Rectal smooth muscle tissue (tissue), 1 donor: Measurements from ENCODE around the gene LILRB5.
A peak's percentile ranks its signal among the peaks of the same experiment; 100 is the strongest.
"Not testable (repeated sequence)": the region's sequence is repeated elsewhere in the genome, so short reads cannot be mapped to it uniquely, and the experiment has no call there.

ENCODE experiments used
- H3K27ac ChIP-seq: one replicate; pipeline ENCODE4 v1.7.0; 2013; ENCODE audit warnings: low read depth, low read length, inconsistent platforms
- H3K27me3 ChIP-seq: one replicate; pipeline ENCODE4 v1.7.0; 2013; ENCODE audit warnings: low read length; ENCODE audit not compliant: control insufficient read depth, insufficient read depth
- H3K36me3 ChIP-seq: one replicate; pipeline ENCODE4 v1.7.0; 2013; ENCODE audit warnings: low read length; ENCODE audit not compliant: control insufficient read depth, insufficient read depth
- H3K4me1 ChIP-seq: one replicate; pipeline ENCODE4 v1.7.0; 2013; ENCODE audit warnings: low read length; ENCODE audit not compliant: control insufficient read depth, insufficient read depth
- H3K4me3 ChIP-seq: one replicate; pipeline ENCODE4 v1.7.0; 2013; ENCODE audit warnings: low read length
- H3K9ac ChIP-seq: one replicate; pipeline ENCODE4 v1.7.0; 2013; ENCODE audit warnings: low read length

The LILRB5 gene

DNA sequence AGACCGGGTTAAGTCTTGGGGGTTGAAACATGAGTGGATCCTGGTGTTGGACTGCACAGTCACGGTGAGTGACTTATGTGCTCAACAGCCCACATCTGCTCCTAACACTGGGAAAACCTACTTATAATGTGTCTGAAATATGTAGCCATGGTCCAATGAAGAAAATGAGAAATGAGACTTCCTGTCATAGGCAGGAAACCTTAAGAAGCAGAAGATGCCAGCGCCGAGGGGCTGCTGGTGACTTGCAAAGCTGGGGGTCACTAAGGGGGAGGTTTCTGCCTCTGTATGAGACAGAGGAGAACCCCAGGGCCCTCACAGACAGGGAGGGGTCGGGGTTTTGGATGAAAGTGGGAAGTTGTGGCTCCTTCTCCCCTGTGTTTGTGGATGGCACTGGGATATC, 15.1 kb upstream of the LILRB5 start:
- not testable (repeated sequence) for H3K9ac ChIP-seq, H3K4me3 ChIP-seq, H3K27me3 ChIP-seq, H3K27ac ChIP-seq, H3K36me3 ChIP-seq, H3K4me1 ChIP-seq

GRCh38 chr19:54271587-54271986, 14.5 kb upstream of the LILRB5 start:
- not testable (repeated sequence) for H3K4me1 ChIP-seq, H3K27ac ChIP-seq, H3K4me3 ChIP-seq, H3K9ac ChIP-seq, H3K36me3 ChIP-seq, H3K27me3 ChIP-seq

DNA sequence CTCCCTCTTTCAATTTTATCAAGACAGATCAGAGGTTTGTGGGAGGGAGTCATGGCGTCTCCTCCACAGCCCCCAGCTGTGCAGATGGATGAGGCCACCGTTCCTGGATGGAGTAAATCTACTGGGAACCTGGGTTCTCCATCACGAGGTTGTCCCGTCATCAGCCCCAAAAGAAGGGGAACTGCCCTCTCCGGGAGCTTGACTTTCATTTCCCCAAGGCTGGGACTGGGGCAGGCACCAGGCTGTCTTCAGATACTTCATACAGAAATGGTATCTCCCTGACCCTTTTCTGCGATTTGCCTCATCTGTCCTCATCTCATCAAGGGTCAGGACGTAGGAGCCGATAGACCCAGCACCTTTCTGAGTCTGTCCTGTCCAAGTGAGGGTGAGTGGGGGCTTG, 14.0 kb upstream of the LILRB5 start:
- no peak overlapping the region for H3K27ac ChIP-seq
- no peaks in the 10 kb centered on the region for H3K36me3 ChIP-seq
- no peaks in the 10 kb centered on the region for H3K4me1 ChIP-seq
- no peak overlapping the region for H3K9ac ChIP-seq
- H3K27me3 ChIP-seq: no peaks in the 10 kb centered on the region
- H3K4me3 ChIP-seq: no peak overlapping the region

- H3K36me3 ChIP-seq: no peaks in the 10 kb centered on the region
- H3K4me1 ChIP-seq: no peaks in the 10 kb centered on the region
- no peak overlapping the region for H3K9ac ChIP-seq
- H3K4me3 ChIP-seq: no peak overlapping the region
- no peaks in the 10 kb centered on the region for H3K27me3 ChIP-seq
- H3K27ac ChIP-seq: no peak overlapping the region
These were observed 11.9 kb upstream of the LILRB5 start for GRCh38 chr19:54268936-54269335.

GRCh38 chr19:54266133-54266532, 9.1 kb upstream of the LILRB5 start:
- Histone ChIP-seq H3K27me3 (no peaks in the 10 kb centered on the region), H3K9ac (no peak overlapping the region), H3K4me1 (no peaks in the 10 kb centered on the region), H3K36me3 (no peaks in the 10 kb centered on the region), H3K4me3 (no peak overlapping the region), H3K27ac (no peak overlapping the region)

DNA sequence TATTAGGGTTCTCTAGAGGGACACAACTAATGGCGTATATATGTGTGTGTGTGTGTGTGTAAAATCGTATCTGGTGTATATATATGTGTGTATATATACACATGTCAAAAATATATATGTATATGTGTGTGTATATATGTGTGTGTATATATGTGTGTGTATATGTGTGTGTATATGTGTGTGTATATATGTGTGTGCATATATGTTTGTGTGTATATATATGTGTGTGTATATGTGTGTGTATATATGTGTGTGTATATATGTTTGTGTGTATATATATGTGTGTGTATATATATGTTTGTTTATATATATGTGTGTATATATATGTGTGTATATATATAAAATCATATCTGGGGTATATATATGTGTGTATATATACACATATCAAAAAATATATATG, 5.4 kb upstream of the LILRB5 start:
- Histone ChIP-seq H3K27ac (no peak overlapping the region), H3K9ac (no peak overlapping the region), H3K4me1 (no peaks in the 10 kb centered on the region), H3K36me3 (no peaks in the 10 kb centered on the region), H3K27me3 (no peaks in the 10 kb centered on the region), H3K4me3 (no peak overlapping the region)

DNA sequence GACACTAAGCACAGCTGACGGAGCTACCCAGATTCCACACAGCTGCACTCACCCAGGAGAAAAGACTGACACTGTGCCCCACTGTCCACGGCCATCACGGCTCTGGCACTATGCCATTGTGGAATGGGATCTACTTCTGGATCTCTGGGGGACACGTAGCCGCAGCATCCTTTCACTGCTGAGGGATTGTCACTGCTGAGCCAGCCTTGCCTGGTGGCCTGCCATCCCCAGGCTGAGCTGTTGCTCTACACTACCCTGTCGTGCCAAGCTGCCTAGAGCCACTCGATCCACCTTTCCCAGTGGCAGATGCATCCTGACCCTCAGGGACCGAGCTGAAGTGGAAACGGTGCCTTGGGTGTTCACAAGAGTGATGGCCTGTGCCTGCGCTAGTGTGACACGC, 5.0 kb upstream of the LILRB5 start:
- Histone ChIP-seq H3K27me3 (no peaks in the 10 kb centered on the region), H3K4me1 (no peaks in the 10 kb centered on the region), H3K4me3 (no peak overlapping the region), H3K27ac (no peak overlapping the region), H3K9ac (no peak overlapping the region), H3K36me3 (no peaks in the 10 kb centered on the region)

GRCh38 chr19:54256250-54257115, 590 bp downstream of the LILRB5 start:
- peaks cover 4% of the 10 kb centered on the region for H3K27me3 ChIP-seq
- H3K4me1 ChIP-seq: no peaks in the 10 kb centered on the region
- no peak overlapping the region for H3K27ac ChIP-seq
- H3K9ac ChIP-seq: no peak overlapping the region
- H3K4me3 ChIP-seq: peak overlapping the region; percentile 27
- no peaks in the 10 kb centered on the region for H3K36me3 ChIP-seq

GRCh38 chr19:54255105-54255775, 1.8 kb downstream of the LILRB5 start:
- no peak overlapping the region for H3K4me3 ChIP-seq
- peaks cover 4% of the 10 kb centered on the region for H3K27me3 ChIP-seq
- H3K9ac ChIP-seq: no peak overlapping the region
- H3K36me3 ChIP-seq: no peaks in the 10 kb centered on the region
- H3K27ac ChIP-seq: no peak overlapping the region
- no peaks in the 10 kb centered on the region for H3K4me1 ChIP-seq

DNA sequence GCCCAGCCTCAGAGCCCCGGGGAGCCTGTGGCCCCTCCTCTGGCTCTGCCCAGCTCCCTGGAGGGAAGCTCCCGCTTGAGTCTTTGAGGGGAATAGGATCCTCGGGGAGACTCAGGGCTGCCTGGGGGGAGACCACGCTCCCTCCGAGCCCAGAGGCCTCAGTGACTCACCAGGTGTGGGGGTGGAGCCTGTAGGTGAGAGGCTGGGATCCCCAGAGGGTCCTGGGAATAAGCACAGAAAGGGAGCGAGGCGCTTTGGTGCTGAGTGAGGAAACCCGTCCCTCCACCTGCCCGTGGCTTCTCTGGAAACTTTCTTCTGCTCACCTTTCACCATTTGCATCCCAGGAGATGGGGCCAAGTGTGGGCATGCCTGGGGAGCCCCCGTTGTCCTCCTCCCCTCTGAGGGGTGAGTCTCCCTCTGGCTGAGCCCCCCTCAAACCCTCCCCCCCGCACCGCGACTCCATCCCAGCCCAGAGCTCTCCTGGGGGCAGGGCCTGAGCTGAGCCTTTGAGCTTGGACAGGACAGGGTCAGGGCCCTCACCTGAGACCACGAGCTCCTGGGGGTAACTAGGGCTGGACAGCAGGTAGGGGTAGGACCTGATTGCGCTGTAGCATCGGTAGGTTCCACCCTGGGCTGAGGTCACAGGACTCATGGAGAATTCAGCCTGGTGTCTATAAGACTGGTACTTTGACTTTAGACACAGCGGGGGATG, 2.7 kb downstream of the LILRB5 start:
- Histone ChIP-seq H3K27me3 (peaks cover 4% of the 10 kb centered on the region), H3K4me1 (no peaks in the 10 kb centered on the region), H3K36me3 (no peaks in the 10 kb centered on the region), H3K4me3 (no peak overlapping the region), H3K27ac (no peak overlapping the region), H3K9ac (no peak overlapping the region)

GRCh38 chr19:54253331-54254194, 3.5 kb downstream of the LILRB5 start:
- no peak overlapping the region for H3K4me3 ChIP-seq
- H3K9ac ChIP-seq: no peak overlapping the region
- H3K36me3 ChIP-seq: no peaks in the 10 kb centered on the region
- no peaks in the 10 kb centered on the region for H3K4me1 ChIP-seq
- peaks cover 4% of the 10 kb centered on the region for H3K27me3 ChIP-seq
- no peak overlapping the region for H3K27ac ChIP-seq

- H3K27ac ChIP-seq: no peak overlapping the region
- H3K9ac ChIP-seq: no peak overlapping the region
- no peak overlapping the region for H3K4me3 ChIP-seq
- H3K27me3 ChIP-seq: peaks cover 4% of the 10 kb centered on the region
- no peaks in the 10 kb centered on the region for H3K36me3 ChIP-seq
- H3K4me1 ChIP-seq: no peaks in the 10 kb centered on the region
These were observed 4.2 kb downstream of the LILRB5 start for GRCh38 chr19:54252845-54253244.
